HEK293T (cell line): ENCODE data around the gene CACNB3.

Experiments
- ARNT ChIP-seq: fragments of 450-650 bp; IDR thresholded peaks from 2 replicates; pipeline ENCODE4 v1.6.1; 2017; ENCODE audit warnings: mild to moderate bottlenecking
- LEF1 ChIP-seq: fragments of 450-650 bp; IDR thresholded peaks from 2 replicates; pipeline ENCODE4 v1.6.1; 2017; ENCODE audit warnings: mild to moderate bottlenecking, borderline replicate concordance
- NFRKB ChIP-seq: fragments of 450-650 bp; IDR thresholded peaks from 2 replicates; pipeline ENCODE4 v1.6.1; 2016; ENCODE audit warnings: mild to moderate bottlenecking, moderate library complexity
- SUZ12 ChIP-seq: fragments of 450-650 bp; IDR thresholded peaks from 2 replicates; pipeline ENCODE4 v1.6.1; 2016; ENCODE audit warnings: mild to moderate bottlenecking
- TARDBP ChIP-seq: fragments of 450-650 bp; IDR thresholded peaks from 2 replicates; pipeline ENCODE4 v1.6.1; 2016

GRCh38 chr12:48779869-48780268 lies 38.4 kb upstream of the CACNB3 start:
- TF ChIP-seq LEF1 (no peak), SUZ12 (no peak), TARDBP (no peak), NFRKB (no peak), ARNT (no peak)
